Upper lobe of left lung (tissue), 6 donors: ENCODE measurements around the gene SND1. TPM values are rescaled to one million over a fixed set of nuclear protein-coding genes. Genes with fewer than 3 reads are reported as not detected.
A peak's percentile ranks its signal among the peaks of the same experiment; 100 is the strongest.

Experiments
- ATAC-seq, 2 donors: fragments of 200-7000 bp; cut with Tn5 transposase; one replicate each; pipeline ENCODE4 v1.9.1; 2022; ENCODE audit warnings: mild to moderate bottlenecking in 2 of 2, moderate library complexity in 2 of 2; ENCODE audit not compliant: low FRiP score in 2 of 2
- DNase-seq, 2 donors: peaks; one replicate each; pipeline ENCODE4 v3.0.0-alpha.2; 2019 to 2020
- H3K27ac ChIP-seq, 4 donors: fragments of 200-600 bp; sonication (generic); one replicate each; pipeline ENCODE4 v1.5.1; 2016 to 2019
- H3K27me3 ChIP-seq, 4 donors: fragments of 200-600 bp; sonication (generic); one replicate each; pipeline ENCODE4 v1.5.1; 2017 to 2019
- H3K36me3 ChIP-seq, 4 donors: fragments of 200-600 bp; sonication (generic); one replicate each; pipeline ENCODE4 v1.5.1; 2016 to 2019
- H3K4me1 ChIP-seq, 4 donors: fragments of 200-600 bp; sonication (generic); one replicate each; pipeline ENCODE4 v1.5.1; 2018 to 2019
- H3K4me3 ChIP-seq, 4 donors: fragments of 200-600 bp; sonication (generic); one replicate each; pipeline ENCODE4 v1.5.1; 2017 to 2019; ENCODE audit warnings: mild to moderate bottlenecking in 2 of 4, moderate library complexity in 1 of 4
- H3K9me3 ChIP-seq, 4 donors: fragments of 200-600 bp; sonication (generic); one replicate each; pipeline ENCODE4 v1.5.1; 2018 to 2019
- CTCF ChIP-seq, 6 experiments: fragments of 450-650 bp in 4 of 6; fragments of 200-600 bp in 2 of 6; sonication (generic) in 2 of 6; IDR thresholded peaks; one replicate each; pipeline ENCODE4 v1.5.1; 2016 to 2019; ENCODE audit warnings: antibody characterized with exemption in 6 of 6
- EP300 ChIP-seq, 4 donors: sonication (generic); formaldehyde crosslinking; IDR thresholded peaks; one replicate each; pipeline ENCODE4 v1.5.1; 2017; ENCODE audit warnings: antibody characterized with exemption in 4 of 4, control low read depth in 2 of 4
- POLR2A ChIP-seq, 4 donors: fragments of 450-650 bp; IDR thresholded peaks; one replicate each; pipeline ENCODE4 v1.5.1; 2016 to 2017; ENCODE audit warnings: antibody characterized with exemption in 4 of 4, mild to moderate bottlenecking in 2 of 4
- POLR2AphosphoS5 ChIP-seq, 2 donors: sonication (generic); formaldehyde crosslinking; IDR thresholded peaks; one replicate each; pipeline ENCODE4 v1.5.1; 2017; ENCODE audit warnings: antibody characterized with exemption in 2 of 2
- WGBS, 2 donors: methylation state at CpG; one replicate each; pipeline ENCODE4 v1.1.5; 2017 to 2018; 5-methylcytosine and 5-hydroxymethylcytosine counted together
- total RNA-seq, 6 donors: library from RNA; depleted of rRNA in 4 of 6; stranded (reverse); fragments of >200 nt in 4 of 6; gene quantifications; one replicate each; pipeline versions ENCODE4 v1.1.0 to v1.2.1, GENCODE V29; 2016 to 2021
- donor health status: DM: no; HTN: no; CAD: no; lungs with moderate emphysema.
- donor health status: DM: no; HTN: yes; CAD: no; lungs with severe emphysema.

Gene SND1
- total RNA-seq, 6 donors from 2014 or later = 107 to 167 (median 121) TPM

DNA sequence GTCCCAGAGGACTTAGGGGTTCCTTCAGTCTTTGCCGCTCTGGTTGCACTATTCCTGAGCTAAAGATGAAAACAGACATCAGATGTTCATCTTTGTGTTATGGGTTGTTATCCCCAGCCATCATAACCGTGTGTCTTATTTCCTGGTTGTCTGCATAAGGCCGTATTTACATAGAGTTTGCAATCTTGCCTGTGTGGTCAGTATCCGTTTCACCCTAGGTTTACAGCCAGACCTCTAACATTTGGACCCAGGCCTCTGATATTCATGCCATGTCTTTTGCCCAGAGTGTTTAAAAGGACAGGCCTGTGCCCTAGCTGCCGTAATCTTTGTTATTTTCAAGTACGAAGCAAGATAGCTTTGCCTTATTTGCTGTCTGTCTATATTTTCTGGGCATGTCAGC lies 352.6 kb downstream of the SND1 start:
- WGBS, 2 donors = 89 to 92% methylated on average over 6 of the region's 6 CpGs
- no peak overlapping the region for H3K4me3 ChIP-seq

GRCh38 chr7:128005117-128005516 lies 353.1 kb downstream of the SND1 start:
- no peaks in the 10 kb centered on the region for H3K27me3 ChIP-seq
- H3K27ac ChIP-seq = no peak overlapping the region
- no peak overlapping the region for H3K4me3 ChIP-seq
- TF ChIP-seq POLR2AphosphoS5 (IDR thresholded peaks at IDR 0.05) (no peak), CTCF (IDR thresholded peaks at IDR 0.05) (no peak), POLR2A (IDR thresholded peaks at IDR 0.05) (no peak), EP300 (IDR thresholded peaks at IDR 0.05) (no peak)
- peaks cover 7 to 44% (median 22%) of the 10 kb centered on the region in 4 donors for H3K4me1 ChIP-seq
- peaks cover 0 to 3% (median 0%) of the 10 kb centered on the region in 4 donors for H3K36me3 ChIP-seq
- no peaks in the 10 kb centered on the region for H3K9me3 ChIP-seq
- WGBS, 2 donors = 89 to 95% methylated on average over 7 of the region's 7 CpGs
- ATAC-seq = no peak
- no peak for DNase-seq

More for the DNA sequence above, 352.6 kb downstream of the SND1 start:
- Histone ChIP-seq H3K4me1 (peaks cover 7 to 47% (median 24%) of the 10 kb centered on the region in 4 donors), H3K27ac (no peak overlapping the region), H3K36me3 (peaks cover 0 to 3% (median 0%) of the 10 kb centered on the region in 4 donors), H3K27me3 (no peaks in the 10 kb centered on the region), H3K9me3 (no peaks in the 10 kb centered on the region)
- no peak for DNase-seq
- TF ChIP-seq POLR2A (IDR thresholded peaks at IDR 0.05) (no peak), EP300 (IDR thresholded peaks at IDR 0.05) (no peak), CTCF (IDR thresholded peaks at IDR 0.05) (no peak), POLR2AphosphoS5 (IDR thresholded peaks at IDR 0.05) (no peak)
- no peak for ATAC-seq

DNA sequence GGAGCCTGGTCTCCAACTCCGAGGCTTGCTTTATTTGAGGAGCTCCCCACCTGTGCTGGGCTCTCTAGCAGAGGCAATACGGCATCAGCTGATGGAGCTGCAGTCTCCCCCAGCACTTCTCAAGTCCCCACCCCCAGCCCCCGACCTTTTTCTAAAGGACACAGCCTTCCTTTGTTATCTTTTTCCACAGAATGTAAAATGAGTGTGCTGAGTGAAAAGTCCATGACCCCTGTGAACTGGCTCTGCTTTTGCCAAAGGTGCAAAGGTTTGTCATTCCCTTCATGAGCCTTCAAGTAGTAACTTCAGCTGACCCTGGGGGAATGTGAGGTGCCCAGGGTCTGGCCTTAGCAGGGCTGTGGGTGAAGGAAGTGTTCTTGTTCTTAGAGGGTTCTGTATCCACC lies 353.8 kb downstream of the SND1 start:
- DNase-seq (no peak), ATAC-seq (no peak)
- H3K27me3 ChIP-seq = no peaks in the 10 kb centered on the region
- TF ChIP-seq CTCF (IDR thresholded peaks at IDR 0.05) (no peak), POLR2A (IDR thresholded peaks at IDR 0.05) (no peak), EP300 (IDR thresholded peaks at IDR 0.05) (no peak), POLR2AphosphoS5 (IDR thresholded peaks at IDR 0.05) (no peak)
- H3K9me3 ChIP-seq = no peaks in the 10 kb centered on the region
- WGBS, 2 donors = 86 to 90% methylated on average over 3 of the region's 3 CpGs
- peak overlapping the region in 1 of 4 donors; percentile 47 for H3K27ac ChIP-seq
- no peak overlapping the region for H3K4me3 ChIP-seq
- peaks cover 0 to 3% (median 0%) of the 10 kb centered on the region in 4 donors for H3K36me3 ChIP-seq
- peaks cover 2 to 38% (median 17%) of the 10 kb centered on the region in 4 donors for H3K4me1 ChIP-seq

- ATAC-seq = no peak
- DNase-seq = peak in 1 of 2 donors; percentile 54
- peaks cover 6 to 39% (median 20%) of the 10 kb centered on the region in 4 donors for H3K4me1 ChIP-seq
Observed at GRCh38 chr7:128006550-128007302, 354.7 kb downstream of the SND1 start.

DNA sequence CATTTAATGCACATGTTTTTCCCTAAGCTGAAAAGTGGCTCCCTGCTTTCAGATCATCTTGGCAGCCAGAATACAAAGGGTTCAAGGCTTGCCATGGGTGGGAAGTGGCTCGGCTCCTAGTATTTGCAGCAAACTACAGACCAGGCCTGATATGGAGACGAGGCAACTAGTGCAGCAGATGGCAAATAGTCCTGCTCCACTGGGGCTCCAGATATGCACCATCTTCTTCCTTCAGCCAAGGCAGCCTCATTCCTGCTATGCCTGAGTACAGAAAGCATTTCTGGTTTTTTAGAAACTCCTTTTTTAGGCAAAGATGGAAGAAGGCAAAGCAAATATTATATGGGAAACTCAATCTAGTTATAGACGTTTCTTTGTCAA lies 355.3 kb downstream of the SND1 start:
- Histone ChIP-seq H3K9me3 (no peaks in the 10 kb centered on the region), H3K27ac (peak overlapping the region in 1 of 4 donors; percentile 47), H3K4me3 (no peak overlapping the region), H3K27me3 (no peaks in the 10 kb centered on the region), H3K36me3 (peaks cover 0 to 3% (median 0%) of the 10 kb centered on the region in 4 donors), H3K4me1 (peaks cover 6 to 39% (median 21%) of the 10 kb centered on the region in 4 donors)
- WGBS, 2 donors = 92 to 94% methylated on average over 3 of the region's 3 CpGs
- no peak for TF ChIP-seq EP300 (IDR thresholded peaks at IDR 0.05)
- no peak for ATAC-seq
- DNase-seq = no peak

More at GRCh38 chr7:128006550-128007302, 354.7 kb downstream of the SND1 start:
- H3K4me3 ChIP-seq = no peak overlapping the region
- H3K9me3 ChIP-seq = no peaks in the 10 kb centered on the region
- TF ChIP-seq POLR2A (IDR thresholded peaks at IDR 0.05) = no peak
- peak in 1 of 4 donors; percentile 40 for TF ChIP-seq EP300 (IDR thresholded peaks at IDR 0.05)
- H3K27me3 ChIP-seq = no peaks in the 10 kb centered on the region
- peaks cover 0 to 3% (median 0%) of the 10 kb centered on the region in 4 donors for H3K36me3 ChIP-seq
- H3K27ac ChIP-seq = peak overlapping the region in 1 of 4 donors; percentile 47
- 86 to 97% methylated on average over 2 to 8 of the region's 8 CpGs for whole genome bisulfite sequencing, 2 donors
